DMS153 (cell line): ENCODE data around the gene FAM170B.

Experiments
- DNase-seq: peaks from one replicate; lab custom pipeline; 2025; lab: John Stamatoyannopoulos, UW

FAM170B gene

DNA sequence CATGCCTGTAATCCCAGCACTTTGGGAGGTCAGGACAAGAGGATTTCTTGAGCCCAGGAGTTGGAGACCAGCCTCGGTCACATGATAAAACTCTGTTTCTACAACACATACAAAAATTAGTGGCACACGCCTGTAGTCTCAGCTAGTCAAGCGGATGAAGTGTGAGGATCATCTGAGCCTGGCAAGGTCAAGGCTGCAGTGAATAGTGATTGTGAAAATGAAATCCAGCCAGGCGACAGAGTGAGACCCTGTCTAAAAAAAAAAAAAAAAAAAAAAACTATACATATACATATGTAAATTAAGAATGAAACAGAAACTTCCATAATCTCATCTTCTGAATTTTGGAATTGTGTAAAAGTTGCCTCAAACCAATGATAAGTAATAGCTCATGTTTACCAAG is 18.2 kb upstream of the FAM170B start:
- no peak for DNase-seq

DNA sequence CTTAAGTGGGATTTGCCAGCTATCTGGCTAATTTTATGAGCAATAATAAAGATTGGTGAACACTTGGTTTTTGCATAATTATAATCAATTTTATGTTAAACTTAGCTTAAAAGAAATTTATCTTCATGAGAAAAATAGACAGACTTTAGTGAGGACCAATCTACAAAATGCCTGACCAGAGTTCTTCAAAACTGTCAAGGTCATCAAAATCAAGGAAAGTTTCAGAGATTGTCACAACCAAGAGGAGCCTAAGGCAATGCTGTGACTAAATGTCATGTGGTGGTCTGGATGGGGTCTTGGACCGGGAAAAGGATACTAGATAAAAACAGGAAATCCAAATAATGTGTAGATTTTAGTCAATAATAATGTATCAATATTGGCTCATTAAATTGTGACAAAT is 17.7 kb upstream of the FAM170B start:
- no peak for DNase-seq

DNA sequence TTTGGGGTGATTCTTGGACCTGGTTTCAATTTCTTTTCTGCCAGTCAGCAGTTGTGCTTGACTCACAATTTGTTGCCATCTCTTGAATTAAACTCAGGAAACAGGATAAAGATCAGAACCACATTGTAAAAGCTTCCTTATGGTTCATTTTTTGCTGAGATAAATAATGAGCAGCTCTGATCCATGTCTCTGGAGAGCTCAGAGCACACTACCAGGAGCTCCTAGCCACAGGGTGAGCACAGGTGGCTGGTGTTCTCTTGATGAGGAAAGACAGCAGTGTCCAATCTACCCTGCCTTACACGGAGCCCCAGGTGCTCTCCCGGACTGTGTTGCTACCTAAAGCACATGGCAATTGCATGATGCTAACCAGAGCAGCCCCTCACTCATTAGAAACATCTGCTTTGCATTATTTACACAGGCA is 17.2 kb upstream of the FAM170B start:
- no peak for DNase-seq

DNA sequence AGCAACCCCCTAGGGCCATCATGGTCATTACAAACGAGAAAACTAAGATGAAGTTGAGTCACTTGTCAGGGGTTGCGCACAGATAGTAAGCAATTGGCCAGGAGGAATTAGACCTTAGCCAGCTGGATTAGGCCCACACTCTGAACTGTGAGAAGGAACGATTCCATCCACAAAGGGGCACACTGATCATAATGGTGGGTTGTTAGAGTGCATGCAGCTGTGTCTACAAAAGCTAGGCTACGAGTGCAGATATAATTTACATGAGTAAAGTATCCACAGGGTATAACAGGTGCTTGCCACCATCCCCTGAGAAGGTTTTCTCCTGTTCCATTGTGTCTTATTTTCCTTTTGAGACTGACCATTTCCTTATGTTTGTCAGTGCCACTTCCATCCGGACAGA is 16.6 kb upstream of the FAM170B start:
- DNase-seq = peak; percentile 11

DNA sequence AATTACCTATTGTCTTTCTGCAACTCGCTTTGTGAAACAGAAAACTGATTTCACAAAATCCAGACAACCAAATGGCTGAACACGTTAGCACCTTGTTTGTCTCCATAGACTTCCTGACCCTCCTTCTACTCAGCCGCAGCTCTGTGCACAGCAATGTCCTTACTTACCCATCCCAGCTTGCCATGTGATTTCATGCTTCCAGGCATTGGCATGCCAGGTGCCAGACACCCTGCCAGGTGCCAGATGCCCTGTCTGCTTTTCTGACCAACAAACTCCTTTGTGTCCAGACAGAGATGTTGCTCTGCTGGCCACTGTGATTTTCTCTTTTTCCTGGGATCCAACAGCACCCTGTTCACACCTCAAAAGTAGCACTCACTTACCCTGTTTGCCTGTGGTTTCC is 16.1 kb upstream of the FAM170B start:
- DNase-seq = no peak

DNA sequence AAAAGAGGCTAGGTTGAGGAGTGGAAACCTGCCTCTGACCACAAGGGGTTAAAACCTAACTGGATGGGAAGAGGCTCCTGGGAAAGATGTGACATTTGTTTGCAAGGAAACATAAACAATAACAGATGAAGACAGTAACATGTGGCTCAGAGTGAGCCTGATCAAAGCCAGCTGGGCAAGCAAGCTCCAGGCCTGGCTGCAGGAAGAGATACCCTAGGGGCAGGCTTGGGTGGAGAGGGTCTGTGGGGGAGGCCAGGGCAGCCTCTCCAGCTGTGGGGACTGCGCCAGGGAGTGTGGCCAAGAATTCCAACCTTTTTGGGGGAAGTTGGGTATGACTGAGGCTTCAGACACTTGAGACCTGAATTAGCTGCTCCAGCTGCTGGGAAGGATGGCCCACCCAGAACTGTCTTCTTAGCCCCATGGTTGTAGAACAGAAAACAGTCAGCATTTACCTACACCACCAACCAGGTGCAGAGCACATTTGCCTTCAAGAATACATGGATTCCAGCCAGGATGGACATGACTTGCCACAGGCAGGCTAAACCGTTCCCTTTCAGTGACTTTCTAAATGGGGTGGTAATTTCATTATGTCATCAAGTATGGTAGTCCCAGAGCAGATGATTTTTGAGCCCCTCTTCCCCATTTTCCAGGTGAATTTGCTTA is 10.4 kb upstream of the FAM170B start:
- DNase-seq = no peak

DNA sequence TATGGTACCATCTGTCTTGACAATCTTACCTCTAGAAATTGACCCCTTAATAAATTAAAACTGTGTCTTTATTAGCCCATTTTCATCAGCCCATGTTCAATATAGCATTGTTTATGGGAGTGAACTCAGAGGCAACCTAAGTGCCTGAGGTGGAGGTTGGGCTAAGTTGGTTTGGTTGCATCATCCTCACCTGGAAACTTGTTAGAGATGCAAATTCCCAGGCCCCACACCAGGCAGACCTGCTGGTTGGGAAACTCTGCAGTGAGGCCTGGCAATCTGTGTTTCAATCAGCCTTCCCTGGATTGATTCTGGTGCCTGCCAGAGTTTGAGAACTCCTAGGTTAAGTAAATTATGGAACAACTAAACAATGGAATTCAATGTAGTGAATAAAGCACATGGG is 9.4 kb upstream of the FAM170B start:
- DNase-seq = no peak

DNA sequence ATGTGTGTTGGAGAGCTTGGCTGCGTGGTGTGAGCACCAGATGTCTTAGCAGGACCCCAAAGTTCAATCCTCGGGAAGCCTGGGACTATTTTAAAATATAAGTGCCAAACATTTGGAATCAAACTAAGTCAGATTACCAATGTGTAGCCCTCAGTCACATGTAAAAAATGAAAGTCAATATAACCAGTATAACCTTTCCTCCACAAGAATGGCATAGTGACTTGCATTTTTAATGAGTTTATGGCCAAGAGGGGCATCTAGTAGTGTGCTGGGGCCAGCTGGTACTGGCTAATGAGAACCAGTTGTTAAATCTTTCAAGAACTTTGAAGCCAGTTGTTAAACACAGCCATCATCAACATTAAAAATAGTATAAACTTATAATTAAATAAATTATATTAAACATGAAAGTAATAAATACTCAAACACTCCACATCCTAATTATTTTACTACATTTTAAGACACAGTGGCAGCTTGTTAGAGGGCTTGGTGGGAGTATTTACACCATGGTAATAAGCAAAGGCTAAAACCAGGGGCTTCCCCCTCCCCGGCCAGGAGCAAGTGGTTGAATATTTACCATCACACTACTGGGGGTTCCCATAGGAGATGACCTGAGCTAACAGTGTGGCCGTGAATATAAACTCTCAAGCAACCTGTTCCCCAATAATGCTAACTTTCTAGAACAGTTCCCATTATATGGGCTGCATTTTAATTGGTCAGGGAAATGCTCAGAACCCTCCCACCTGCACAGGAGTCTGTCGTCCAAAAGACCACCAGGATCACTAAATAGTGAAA is 7.9 kb upstream of the FAM170B start:
- DNase-seq = no peak

DNA sequence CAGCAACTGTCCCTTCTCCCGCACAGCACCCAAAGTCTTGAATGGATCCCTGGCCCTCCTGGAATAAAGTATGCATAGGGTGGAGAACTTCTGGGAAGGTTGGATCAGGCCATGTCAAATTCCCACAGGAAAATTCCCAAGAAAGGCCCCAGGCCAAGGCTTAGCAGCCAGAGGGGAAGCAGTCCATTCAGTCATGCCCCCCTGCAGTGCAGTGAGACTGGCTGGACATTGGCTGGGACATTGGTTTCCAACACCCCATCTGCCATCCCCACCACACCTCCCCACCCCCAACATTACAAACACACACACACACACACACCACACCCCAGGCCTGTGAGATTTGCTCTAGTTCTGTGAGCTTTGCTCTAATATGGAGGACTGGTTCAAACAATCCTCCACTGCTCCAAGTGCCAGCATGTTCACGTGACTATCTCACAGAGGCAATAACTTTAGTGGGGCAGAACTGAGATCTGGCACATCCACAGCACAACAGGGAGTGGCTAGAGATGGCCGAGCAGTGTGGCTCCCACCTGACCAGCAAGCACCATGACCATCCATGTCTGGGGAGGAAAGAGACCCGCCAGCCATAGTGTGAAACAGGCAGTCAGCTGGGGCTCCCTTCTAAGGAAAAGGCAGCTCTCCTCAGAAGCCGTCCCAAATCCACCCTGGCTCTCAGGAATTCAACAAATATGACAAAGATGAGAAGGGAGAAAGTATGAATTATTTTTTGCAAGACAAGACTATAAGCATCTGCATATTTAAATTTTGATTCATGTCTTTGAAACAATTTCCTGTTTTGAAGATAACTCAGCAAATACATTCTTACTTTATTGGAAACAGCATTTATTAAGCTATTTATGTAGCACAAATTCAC is 6.7 kb upstream of the FAM170B start:
- DNase-seq = no peak

DNA sequence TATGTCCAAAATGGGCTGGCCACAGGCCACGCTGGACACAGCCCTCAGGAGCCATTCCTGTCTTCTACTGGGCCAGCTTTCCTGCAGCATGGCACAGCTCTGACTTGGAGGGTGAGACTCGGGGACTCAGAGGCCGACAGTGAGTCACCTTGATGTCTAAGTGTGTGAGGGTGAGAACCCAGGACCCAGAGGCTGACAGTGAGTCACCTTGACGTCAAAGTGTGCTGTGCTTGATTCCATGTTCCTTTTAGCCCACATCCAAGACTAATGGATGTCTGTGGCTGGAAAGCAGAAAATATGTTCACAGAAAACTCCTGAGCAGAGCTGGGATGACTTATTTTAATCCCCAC is 6.0 kb upstream of the FAM170B start:
- no peak for DNase-seq

DNA sequence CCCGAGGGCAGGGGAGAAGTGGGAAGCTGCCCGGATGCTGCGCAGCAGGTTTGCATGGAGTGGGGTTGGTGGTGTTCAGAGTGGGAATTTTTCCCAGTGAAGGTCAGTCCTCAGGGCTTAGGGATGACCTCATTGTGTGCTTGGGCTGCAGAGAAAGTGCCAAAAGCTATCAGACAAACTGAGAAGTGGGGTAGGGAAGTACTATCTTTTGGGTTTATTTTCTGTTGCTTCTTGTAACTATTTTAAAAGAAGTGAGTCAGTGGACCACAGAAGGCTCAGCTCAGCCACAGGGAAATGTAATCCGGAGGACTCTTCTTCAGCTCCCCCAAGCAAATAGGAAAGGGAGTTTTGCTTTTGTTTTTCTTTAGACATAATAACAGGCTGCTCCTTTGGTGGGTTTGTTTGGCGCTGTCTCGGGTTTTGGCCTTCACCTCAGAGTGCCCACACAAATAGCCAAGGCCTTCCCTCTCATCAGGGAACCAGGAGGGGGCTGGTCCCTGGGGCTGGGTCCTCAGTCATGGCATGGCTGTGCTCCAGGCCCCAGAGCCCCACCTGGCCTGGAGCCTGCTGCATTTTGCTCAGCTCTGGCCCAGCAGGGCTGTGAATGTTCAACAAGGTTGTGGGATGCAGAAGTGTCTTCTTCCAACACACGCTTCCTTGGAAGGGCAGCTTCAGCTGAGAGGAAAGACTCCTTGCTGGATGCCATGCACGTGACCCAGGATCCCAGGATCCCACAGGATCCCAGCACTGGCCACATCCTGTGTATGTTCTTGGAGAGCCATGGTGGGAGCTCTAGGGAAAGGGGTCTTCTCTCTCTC is 5.4 kb upstream of the FAM170B start:
- no peak for DNase-seq

DNA sequence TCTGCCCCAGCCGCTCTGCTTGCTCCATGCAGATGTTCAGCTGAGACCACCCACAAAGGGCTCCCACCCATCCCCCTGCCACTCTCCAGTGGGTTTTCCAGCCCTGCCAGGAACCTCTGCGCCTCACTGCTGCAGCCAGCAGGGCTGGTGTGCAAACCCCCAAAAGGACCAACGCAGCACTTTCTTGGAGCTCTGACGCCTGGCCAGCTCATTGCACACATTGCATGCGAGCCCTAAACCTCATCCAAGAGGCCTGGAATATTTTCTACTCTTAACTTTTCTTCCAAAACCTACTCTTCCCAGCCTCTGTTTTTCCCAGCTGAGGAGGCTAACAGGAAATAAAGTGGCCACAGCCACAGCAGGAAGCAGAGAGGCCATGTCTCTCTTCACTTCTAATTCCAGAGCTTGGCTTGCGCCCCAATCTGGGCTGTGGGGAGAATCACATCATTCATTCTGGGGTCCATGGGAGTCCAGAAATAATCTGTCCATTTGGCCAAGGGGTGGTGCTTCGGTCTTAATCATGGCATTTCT is 4.6 kb upstream of the FAM170B start:
- DNase-seq = no peak

DNA sequence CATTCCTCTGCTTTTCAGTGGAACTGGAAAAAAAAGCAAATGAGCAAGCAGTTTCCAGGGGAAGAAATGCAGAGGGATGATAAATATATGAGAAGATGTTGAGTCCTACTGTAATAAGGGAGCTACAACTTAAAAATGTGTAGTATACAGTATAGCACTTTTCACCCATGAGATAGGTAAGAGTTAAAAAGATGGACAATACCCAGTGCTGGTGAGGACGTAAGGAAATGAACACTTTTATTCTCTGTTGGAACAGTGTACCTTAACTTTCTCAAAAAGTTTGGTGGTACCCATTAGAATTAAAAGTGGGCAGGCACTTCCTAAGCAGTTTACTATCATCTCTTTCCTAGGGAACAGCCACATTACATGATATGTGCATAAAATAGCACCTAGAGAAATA is 2.7 kb upstream of the FAM170B start:
- no peak for DNase-seq

DNA sequence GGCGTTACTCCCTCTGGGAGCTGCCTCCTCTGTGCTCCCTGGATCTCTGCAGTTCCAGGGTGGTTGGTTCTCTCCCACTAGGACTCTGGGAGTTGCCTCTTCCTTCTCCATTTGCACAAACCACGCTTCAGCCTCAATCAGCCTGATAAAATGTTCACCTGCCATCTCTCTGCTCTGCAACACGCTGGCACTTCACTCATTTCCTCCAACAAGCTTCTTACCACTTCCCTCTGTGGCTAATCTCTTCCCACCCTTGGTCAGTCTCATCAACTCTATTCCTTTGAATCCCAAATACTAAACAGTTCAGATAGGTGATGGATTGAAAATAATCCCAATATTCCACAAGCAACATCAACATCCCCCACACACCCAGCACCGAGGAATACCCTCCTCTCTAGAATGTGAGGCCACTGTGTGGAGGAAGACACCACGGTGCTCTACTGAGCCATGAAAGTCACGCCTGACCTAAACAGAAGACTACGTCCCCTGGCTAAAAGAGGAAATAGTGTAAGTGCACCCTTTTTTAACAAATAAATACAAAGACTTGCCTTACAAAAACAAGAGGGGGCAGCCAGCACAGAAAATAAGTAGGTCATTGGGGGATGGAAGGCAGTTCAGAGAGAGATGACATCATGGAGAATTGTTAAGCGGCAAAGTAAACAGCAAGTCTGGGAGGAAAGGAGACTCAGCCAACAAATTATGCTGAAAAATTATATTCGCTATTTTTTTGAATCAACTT is 1.9 kb upstream of the FAM170B start:
- no peak for DNase-seq

DNA sequence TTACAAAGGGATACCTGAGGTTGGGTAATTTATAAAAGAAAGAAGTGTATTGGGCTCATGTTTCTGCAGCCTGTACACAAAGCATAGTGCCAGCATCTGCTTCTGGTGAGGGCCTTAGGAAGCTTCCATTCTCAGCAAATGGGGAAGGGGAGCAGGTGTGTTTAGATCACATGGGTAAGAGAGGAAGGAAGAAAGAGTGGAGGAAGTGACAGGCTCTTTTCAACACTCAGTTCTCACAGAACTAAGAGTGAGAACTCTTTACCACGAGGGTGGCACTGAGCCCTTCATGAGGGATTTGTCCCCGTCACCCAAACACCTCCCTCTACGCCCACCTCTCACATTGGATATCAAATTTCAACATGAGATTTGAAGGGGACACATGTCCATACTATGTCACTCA is 506 bp upstream of the FAM170B start:
- DNase-seq = no peak

DNA sequence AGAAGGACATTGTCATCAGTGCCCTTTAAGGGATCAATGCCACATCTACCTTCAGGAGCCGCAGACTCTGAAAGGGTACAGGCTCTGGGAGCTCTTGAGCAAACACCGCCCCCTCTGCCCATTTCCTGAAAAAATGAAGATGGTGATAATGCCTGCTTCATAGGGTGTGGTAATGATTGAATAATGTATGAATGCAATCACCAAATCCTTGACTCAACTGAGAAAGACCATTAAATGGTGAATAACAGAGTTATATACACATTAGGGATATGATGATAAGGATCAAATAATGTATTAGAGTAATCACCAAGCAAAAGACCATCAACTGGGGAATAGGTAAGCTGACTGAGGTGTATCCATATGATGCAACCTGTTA is 1.5 kb downstream of the FAM170B start:
- DNase-seq = no peak

DNA sequence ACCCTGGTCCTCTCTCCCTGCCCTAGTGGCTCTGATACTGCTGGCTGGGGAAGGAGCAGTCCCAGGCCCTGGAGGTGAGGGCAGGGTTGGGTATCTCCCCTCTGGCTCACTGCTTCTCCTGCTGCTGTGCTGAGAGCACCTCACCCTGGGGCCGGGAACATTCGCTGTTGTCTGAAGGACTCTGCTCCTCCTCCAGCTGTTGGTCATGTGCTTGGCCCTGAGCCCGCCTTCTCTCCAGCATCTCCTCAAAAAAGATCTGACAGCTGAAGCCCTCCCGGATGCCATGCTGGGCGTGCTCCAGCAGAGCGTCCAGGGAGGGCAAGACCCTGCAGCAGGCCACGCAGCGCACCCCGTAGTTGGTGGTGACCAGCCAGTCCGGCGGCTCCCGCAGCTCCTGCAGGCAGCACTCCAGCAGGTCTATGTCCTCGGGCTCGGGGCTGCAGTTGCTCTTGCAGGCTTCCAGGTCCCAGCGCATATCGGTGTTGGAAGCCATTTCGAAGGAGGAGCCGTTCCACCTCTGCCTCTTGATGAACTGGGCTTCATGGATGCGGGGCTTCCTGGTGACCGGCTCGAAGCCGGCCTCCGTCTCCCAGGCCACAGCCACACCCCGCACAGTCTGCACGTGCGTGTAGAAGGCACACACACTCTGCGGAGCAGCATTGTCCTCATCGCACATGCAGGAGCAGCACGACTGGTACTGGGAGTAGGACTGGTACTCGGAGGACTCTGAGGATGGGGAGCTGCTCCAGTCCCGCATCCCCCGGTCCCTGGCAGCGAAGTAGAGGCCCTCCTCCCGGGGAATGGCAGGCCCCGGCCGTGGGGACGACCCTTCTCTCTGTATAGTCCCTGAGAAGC is 2.1 kb downstream of the FAM170B start:
- DNase-seq = no peak

DNA sequence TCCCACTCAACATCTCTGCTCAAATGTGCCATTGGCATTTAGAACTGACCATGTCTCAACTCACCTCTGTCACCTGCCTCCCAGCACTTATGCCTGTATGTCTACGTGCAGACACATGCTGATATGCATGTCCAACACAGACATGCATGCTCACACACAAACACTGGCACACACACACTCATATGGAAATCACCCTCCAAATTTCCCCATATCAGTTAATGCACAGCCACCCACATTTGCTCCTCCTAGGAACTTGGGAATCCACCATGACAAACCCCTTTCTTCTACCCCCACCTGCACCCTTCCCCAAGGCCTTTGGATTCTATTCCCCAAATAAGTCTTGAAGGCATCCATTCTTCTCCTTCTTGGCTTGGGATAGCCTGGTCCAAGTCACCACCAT is 4.4 kb downstream of the FAM170B start:
- DNase-seq = no peak

DNA sequence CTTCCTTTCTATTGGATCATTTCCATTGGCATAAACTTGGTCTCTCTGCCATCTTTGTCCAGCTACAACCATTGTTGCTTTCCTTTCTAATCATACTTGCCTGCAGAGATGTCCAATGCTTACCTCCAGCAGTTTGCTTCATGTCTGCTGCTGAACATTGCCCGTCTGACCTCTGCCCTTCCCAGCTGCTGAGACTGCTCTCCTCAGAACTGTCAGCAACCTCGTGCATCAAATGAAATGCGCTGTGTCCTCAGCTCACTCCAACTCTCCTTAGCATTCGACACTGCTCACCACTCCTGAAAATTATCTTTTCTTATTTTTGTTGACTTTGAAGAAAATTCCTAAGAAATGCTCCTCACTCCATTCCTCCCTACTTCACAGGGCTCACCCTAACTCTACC is 5.0 kb downstream of the FAM170B start:
- DNase-seq = no peak
